NCI-H774 (cell line): ENCODE data around the gene UGT1A1.

Source experiments
- DNase-seq: peaks from one replicate; lab custom pipeline; 2025; lab: John Stamatoyannopoulos, UW

The UGT1A1 gene

GRCh38 chr2:233817361-233817911, 57.4 kb downstream of the UGT1A1 start:
- DNase-seq, result no peak

- no peak for DNase-seq
Observed at GRCh38 chr2:233817995-233818638, 58.0 kb downstream of the UGT1A1 start.

- no peak for DNase-seq
Observed at GRCh38 chr2:233818639-233819621, 58.9 kb downstream of the UGT1A1 start.

- no peak for DNase-seq
Observed at GRCh38 chr2:233819884-233820773, 60.1 kb downstream of the UGT1A1 start.

- DNase-seq, result no peak
Observed at GRCh38 chr2:233820774-233821105, 60.7 kb downstream of the UGT1A1 start.

GRCh38 chr2:233821196-233821595, 61.1 kb downstream of the UGT1A1 start:
- DNase-seq, result no peak

- DNase-seq, result no peak
Observed at GRCh38 chr2:233821709-233822100, 61.6 kb downstream of the UGT1A1 start.

- DNase-seq, result no peak
Observed at GRCh38 chr2:233822101-233822771, 62.2 kb downstream of the UGT1A1 start.
